OCI-LY1 (cell line): ENCODE measurements around the gene CTSO.

Source experiments
- EZH2 ChIP-seq: fragments of 200-600 bp; sonication (generic), shearing (Covaris generic); IDR thresholded peaks from 2 replicates; pipeline ENCODE4 v1.8.0; 2017; ENCODE audit warnings: borderline replicate concordance, mixed run types, mild to moderate bottlenecking, antibody characterized with exemption, low read length, moderate library complexity, mixed read lengths
- TF ChIP-seq, protein P1 (sequence below): fragments of 200-600 bp; sonication (generic), shearing (Covaris generic); IDR thresholded peaks from 2 replicates; pipeline ENCODE4 v1.5.1; 2017; ENCODE audit warnings: mild to moderate bottlenecking, antibody characterized with exemption, low read length, moderate library complexity, mixed read lengths

DNA sequence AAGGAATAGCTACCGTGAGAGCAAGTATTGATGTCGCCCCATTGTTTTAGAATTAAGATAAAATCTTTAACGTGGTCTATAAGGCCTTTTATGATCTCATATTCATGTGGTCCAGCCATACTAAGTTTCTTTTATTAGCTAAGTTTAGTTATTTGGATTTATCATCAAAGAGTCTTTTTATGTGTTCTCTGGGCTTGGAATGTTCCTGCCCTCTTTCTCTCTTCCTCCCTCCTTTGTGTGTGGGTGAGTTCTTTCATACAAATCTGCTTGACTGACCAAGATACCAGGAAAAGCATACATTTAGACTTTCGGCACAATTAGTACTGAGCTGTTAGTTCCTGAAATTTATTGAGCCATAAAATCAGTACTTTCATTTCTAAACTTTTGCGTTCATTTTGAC is 38.9 kb downstream of the CTSO start:
- TF ChIP-seq, protein P1, sequence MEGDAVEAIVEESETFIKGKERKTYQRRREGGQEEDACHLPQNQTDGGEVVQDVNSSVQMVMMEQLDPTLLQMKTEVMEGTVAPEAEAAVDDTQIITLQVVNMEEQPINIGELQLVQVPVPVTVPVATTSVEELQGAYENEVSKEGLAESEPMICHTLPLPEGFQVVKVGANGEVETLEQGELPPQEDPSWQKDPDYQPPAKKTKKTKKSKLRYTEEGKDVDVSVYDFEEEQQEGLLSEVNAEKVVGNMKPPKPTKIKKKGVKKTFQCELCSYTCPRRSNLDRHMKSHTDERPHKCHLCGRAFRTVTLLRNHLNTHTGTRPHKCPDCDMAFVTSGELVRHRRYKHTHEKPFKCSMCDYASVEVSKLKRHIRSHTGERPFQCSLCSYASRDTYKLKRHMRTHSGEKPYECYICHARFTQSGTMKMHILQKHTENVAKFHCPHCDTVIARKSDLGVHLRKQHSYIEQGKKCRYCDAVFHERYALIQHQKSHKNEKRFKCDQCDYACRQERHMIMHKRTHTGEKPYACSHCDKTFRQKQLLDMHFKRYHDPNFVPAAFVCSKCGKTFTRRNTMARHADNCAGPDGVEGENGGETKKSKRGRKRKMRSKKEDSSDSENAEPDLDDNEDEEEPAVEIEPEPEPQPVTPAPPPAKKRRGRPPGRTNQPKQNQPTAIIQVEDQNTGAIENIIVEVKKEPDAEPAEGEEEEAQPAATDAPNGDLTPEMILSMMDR = no peak
- TF ChIP-seq EZH2 = no peak
